ENCODE data around the gene RELN.

The RELN gene

DNA sequence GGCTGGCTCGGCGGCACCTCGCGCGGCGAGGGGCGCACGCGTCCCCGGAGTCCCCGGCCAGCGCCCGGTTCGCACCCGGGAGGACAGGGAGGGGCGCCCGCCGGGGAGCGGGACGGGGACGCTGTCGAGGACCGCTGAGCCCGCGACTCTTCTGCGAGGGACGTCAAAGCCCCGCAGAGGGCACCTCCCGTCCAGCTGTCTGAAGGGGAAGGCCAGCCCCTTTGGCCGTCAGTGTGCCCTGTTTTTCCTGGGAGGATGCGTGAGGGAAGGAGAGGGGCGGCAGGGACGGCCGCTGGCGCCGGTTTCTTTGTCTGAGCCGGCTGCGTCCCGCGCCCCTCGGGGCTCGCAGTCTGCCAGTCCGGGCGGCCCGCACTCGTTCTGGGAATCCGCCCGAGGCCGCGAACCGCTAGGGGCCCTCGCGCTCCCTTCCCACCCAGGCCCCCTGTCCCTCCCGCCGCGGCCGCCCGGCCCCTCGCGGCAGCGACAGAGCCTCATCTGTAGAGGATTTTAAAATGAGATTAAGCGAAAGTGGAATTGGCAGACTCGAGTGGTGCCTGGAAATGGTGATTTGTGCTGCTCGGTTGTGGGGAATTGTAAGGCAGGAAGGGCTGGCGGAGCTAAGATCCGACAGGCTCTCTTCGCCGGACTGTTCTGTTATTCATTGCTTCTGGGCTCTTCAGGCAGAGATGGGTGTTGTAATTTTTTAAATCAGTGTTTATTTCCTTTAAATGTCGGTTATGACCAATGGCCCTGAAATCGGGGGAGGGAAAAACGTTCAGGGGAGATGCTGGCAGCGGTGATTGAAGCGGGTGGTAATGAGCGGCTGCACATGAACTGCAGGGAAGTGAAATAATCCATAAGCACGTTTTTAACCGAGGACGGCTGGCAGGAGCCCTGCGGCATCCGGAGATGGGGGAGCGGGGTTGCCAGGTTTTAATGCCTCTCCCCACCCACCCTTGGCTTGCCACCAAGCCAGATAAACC lies 618 bp upstream of the RELN start:
- DNase-seq = no peak

- no peak for DNase-seq
Measured at GRCh38 chr7:103988468-103989199, 824 bp downstream of the RELN start.

- no peak for DNase-seq
Measured at GRCh38 chr7:103987451-103987850, 2.0 kb downstream of the RELN start.

DNA sequence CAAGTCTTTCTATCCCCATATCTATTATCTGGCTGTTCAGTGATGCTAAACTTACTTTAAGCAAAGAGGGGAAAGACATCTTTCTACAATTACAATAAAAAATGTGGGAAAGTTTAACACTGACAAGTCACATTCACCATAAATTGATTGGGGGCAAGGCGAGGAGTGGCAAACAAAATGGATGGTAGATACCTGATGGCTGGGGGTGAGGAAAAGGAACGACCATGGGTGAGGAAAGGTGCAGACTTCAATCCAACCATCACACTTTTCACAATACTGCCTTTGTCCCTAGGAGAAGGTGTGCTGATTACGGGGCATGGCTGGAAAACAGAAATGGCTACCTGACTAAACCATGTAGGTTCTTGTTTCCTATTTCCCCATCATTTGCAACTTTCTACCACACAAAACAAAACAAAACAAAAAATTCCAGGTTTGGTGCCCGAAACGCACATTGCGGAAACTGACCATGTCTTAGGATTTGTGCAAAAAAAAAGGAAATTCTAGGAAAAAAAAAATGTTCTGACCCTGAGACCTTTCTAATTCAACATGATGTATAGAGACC lies 3.8 kb downstream of the RELN start:
- no peak for DNase-seq

DNA sequence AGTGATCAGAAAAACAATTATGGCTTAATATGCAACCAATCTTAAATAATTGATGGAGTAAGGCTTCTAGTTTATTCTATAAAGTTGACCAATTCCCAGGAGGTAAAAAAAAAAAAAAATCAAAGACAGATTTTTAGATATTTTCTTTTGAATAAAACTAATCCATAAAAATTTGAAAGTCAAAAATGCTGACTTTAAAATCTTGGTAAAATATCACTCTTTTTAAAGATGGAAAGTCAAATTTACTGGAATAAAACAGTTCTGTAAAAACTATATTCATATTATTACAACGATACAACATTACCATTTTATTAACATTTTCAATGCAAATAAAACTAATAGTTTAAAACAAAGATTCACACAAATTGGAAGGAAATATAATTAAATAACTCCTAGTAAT lies 5.4 kb downstream of the RELN start:
- DNase-seq = no peak

GRCh38 chr7:103983201-103983977 lies 6.1 kb downstream of the RELN start:
- DNase-seq = no peak

DNA sequence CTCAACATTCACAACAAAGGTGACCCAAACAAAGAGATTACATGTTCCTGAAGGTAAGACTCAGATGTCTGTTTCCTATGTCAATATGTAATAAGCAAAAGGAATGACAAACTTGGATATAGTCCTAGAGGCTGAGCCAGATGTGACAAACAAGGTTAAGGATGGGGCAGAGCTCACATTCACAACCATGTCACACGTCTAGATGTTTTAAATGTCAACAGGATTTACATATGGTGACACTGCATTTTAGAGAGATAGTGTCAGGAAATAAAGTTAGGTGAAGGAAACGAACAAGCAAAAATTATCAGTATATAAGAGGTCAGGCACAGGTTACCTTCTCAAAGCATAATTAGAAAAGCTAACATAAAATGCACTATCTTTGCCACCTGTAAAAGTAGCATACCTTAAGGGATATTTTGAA lies 8.4 kb downstream of the RELN start:
- DNase-seq = no peak

GRCh38 chr7:103972779-103973434 lies 16.6 kb downstream of the RELN start:
- no peak for DNase-seq

- DNase-seq = no peak
Measured at GRCh38 chr7:103967401-103967800, 22.1 kb downstream of the RELN start.

GRCh38 chr7:103966593-103967277 lies 22.7 kb downstream of the RELN start:
- no peak for DNase-seq

GRCh38 chr7:103964269-103964668 lies 25.2 kb downstream of the RELN start:
- no peak for DNase-seq

GRCh38 chr7:103962070-103962469 lies 27.4 kb downstream of the RELN start:
- no peak for DNase-seq

DNA sequence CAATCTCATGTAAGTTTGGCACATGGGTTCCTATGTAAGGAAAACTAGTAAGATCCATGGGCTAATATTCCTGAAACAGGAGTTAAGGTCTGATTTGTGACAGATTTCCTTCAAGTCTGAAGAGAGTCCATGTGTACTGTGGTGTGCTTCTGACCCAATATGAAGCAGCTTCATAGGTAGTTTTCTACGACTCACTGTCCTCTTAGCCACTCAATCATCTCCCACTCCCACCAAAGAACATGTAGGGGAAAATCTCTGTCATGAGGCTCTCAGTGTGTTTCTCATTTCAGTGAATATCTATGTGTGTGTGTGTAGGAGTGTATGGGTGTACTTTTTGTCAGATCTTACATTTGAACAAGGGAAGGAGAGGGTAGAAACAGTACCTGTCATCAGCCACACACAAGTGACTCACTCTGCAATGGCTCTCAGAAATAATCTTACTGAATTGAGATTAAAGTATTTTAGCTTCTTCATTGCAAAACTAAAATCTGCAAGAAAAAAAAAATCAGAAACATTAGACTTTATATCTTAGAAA lies 31.1 kb downstream of the RELN start:
- no peak for DNase-seq

GRCh38 chr7:103955985-103956384 lies 33.5 kb downstream of the RELN start:
- DNase-seq = no peak

- no peak for DNase-seq
Measured at GRCh38 chr7:103952408-103952807, 37.0 kb downstream of the RELN start.

- no peak for DNase-seq
Measured at GRCh38 chr7:103951311-103951710, 38.1 kb downstream of the RELN start.

- DNase-seq = no peak
Measured at GRCh38 chr7:103949374-103949773, 40.1 kb downstream of the RELN start.

DNA sequence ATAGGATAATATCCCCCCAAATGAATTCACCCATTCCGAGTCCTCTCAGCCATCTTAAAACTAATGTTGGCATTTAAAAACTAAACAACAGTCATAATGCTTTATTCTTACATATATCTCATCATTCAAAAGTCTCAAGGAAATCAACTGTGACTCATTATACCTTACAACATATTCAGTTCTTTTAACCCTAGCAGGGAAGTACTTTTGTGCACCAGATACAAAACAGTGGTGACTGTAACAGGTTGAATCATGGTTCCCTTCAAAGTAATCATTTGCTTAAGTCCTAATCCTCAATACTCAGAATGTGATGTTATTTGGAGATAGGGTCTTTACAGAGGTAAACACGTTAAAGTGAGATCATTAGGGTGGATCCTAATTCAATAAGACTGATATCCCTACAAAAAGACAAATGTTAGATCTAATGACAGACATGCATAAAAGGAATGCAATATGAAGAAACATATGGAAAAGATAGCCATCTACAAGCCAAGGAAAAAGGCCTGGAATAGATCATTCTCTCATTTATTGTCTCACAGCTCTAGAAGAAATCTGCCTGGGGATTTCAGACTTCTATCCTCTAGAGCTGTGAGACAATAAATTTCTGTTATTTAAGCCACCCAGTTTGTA lies 42.3 kb downstream of the RELN start:
- DNase-seq = no peak

GRCh38 chr7:103944230-103944900 lies 45.1 kb downstream of the RELN start:
- no peak for DNase-seq

DNA sequence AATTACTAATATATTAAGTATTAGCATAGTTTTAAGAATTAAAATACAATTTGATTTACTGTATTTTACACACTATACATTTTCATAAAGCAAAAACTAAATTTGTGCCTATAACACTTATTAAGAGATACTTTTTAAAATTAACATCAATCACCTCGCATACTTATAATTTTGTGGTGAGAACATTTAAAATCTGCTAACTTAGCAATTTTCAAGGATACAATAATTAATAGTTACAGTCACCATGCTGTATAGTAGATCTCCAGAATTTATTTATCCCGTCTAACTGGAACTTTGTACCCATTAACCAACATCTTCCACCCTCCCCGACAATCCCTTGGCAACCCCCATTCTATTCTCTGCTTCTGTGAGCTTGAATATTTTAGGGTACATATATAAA lies 47.5 kb downstream of the RELN start:
- DNase-seq = no peak
